GM12892 (cell line): Measurements from ENCODE around the gene RPL23.

Experiments
- POLR2A ChIP-seq: IDR thresholded peaks from 2 replicates; pipeline ENCODE4 v1.6.1; 2011; ENCODE audit warnings: low read depth, low read length, control low read depth
- POLR2AphosphoS5 ChIP-seq: IDR thresholded peaks from 2 replicates; pipeline ENCODE4 v1.6.1; 2011; ENCODE audit warnings: low read depth, low read length, control low read depth
- TAF1 ChIP-seq: IDR thresholded peaks from 2 replicates; pipeline ENCODE4 v1.6.1; 2011; ENCODE audit warnings: low read depth, mild to moderate bottlenecking, control low read depth, low read length, borderline replicate concordance

- TF ChIP-seq POLR2AphosphoS5 (peak; percentile 90), POLR2A (peak; percentile 71), TAF1 (peak; percentile 40; the same call in 1 of the 2 replicates)
Measured at GRCh38 chr17:38799501-38800236, 53.9 kb downstream of the RPL23 start, which contains the start of gene PIP4K2B.
